Stimulated activated CD4-positive, alpha-beta T cell treated with anti-CD3 and anti-CD28 coated beads, TNF-alpha, amount 100 ng/mL, for 1 hour (primary cell): Measurements from ENCODE around the gene ALG5.

ENCODE experiments used
- DNase-seq, 3 donors: peaks; one replicate each; pipeline ENCODE4 v3.0.0-alpha.2; 2020; ENCODE audit warnings: low read depth in 3 of 3, low spot score in 1 of 3

ALG5 gene

GRCh38 chr13:36979361-36980050, 19.6 kb downstream of the ALG5 start:
- no peak for DNase-seq

- no peak for DNase-seq
These were observed 24.0 kb downstream of the ALG5 start for GRCh38 chr13:36975172-36975571.

GRCh38 chr13:36973621-36974295, 25.4 kb downstream of the ALG5 start:
- no peak for DNase-seq

- no peak for DNase-seq
These were observed 26.1 kb downstream of the ALG5 start for GRCh38 chr13:36973009-36973408.

GRCh38 chr13:36966404-36966803, 32.7 kb downstream of the ALG5 start:
- DNase-seq: no peak

GRCh38 chr13:36965767-36966166, 33.4 kb downstream of the ALG5 start:
- DNase-seq: no peak

- no peak for DNase-seq
These were observed 39.6 kb downstream of the ALG5 start for GRCh38 chr13:36959456-36960116.

GRCh38 chr13:36954542-36954941, 44.6 kb downstream of the ALG5 start:
- DNase-seq: no peak

- DNase-seq: no peak
These were observed 48.2 kb downstream of the ALG5 start for GRCh38 chr13:36950920-36951319.

GRCh38 chr13:36950330-36950729, 48.8 kb downstream of the ALG5 start:
- no peak for DNase-seq

GRCh38 chr13:36945078-36945477, 54.1 kb downstream of the ALG5 start:
- no peak for DNase-seq

GRCh38 chr13:36925603-36926002, 73.5 kb downstream of the ALG5 start:
- DNase-seq: no peak

GRCh38 chr13:36924001-36924400, 75.1 kb downstream of the ALG5 start:
- no peak for DNase-seq

- no peak for DNase-seq
These were observed 77.4 kb downstream of the ALG5 start for GRCh38 chr13:36921631-36922301.

- DNase-seq: no peak
These were observed 78.4 kb downstream of the ALG5 start for GRCh38 chr13:36920616-36921185.

- no peak for DNase-seq
These were observed 79.1 kb downstream of the ALG5 start, which contains the start of gene SMAD9 for GRCh38 chr13:36919833-36920615. Gene SMAD9, minus strand, starts transcription at chr13:36920238. Its CDS starts 40,549 bp downstream, at chr13:36879689.

- DNase-seq: no peak
These were observed 79.8 kb downstream of the ALG5 start for GRCh38 chr13:36919171-36919832.

- no peak for DNase-seq
These were observed 80.7 kb downstream of the ALG5 start for GRCh38 chr13:36918246-36919131.

GRCh38 chr13:36917311-36917710, 81.8 kb downstream of the ALG5 start:
- no peak for DNase-seq
